ENCODE results near the gene CFAP43. TPM values are rescaled to one million over a fixed set of nuclear protein-coding genes. Genes with fewer than 3 reads are reported as not detected.
A peak's percentile ranks its signal among the peaks of the same experiment; 100 is the strongest.

CFAP43 gene
- total and polyA plus RNA-seq, 9 of the 15 experiments (the other 6 are each of a cell fraction or from before 2014, with no cell fraction given) = 0.07 to 0.86 (median 0.11) TPM; not detected in 1

DNA sequence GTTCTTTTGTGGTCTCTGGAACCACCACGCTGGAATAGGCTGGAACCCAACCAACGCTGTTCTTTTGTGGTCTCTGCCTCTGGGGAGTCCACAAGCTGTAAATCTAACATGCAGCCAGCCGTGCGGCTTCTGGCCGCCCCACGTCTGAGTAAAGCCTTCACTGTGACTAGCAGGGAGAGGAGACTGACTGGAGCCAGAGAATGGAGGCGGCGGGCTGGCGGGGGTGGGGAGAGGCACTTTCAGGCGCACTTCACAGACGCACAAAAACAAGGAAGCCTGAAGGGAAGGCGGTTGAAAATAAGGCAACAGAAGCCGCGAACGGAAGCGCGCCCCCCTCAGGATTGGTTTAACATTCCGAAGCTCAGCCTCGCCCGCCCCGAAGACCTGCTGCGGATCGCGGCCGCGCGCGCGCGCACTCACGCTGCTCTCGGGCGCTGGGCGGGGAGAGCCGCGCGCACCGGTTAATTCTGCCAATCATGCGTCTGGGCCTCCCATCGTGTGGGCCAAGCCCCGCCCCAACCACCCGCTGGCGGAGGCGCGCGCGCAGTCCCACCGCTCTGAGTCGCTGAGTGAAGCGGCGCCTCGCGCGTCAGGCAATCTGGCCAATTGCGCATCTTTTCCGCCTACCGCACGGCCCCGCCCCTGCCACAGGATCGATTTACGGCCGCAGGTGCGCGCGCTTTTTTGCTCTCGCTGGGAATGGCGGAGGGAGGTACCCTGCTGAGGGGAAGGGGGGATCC is 110.5 kb downstream of the CFAP43 start, which contains the start of gene SFR1 (continued):
- TF ChIP-seq, protein P1, sequence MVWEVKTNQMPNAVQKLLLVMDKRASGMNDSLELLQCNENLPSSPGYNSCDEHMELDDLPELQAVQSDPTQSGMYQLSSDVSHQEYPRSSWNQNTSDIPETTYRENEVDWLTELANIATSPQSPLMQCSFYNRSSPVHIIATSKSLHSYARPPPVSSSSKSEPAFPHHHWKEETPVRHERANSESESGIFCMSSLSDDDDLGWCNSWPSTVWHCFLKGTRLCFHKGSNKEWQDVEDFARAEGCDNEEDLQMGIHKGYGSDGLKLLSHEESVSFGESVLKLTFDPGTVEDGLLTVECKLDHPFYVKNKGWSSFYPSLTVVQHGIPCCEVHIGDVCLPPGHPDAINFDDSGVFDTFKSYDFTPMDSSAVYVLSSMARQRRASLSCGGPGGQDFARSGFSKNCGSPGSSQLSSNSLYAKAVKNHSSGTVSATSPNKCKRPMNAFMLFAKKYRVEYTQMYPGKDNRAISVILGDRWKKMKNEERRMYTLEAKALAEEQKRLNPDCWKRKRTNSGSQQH (CRISPR knock-in tag; IDR thresholded peaks at IDR 0.05) = no peak
- TF ChIP-seq NRF1 (conservative IDR thresholded peaks at IDR 0.05 in 1 of 2, IDR thresholded peaks at IDR 0.05 in 1 of 2) (peak; percentile 96 to 97), RBM39 (optimal IDR thresholded peaks at IDR 0.05; ENCODE audit: low read depth, low read length) (no peak), GATA2 (CRISPR knock-in tag; IDR thresholded peaks at IDR 0.05) (no peak), ARID2 (IDR thresholded peaks at IDR 0.05) (no peak), SMARCB1 (IDR thresholded peaks at IDR 0.05; ENCODE audit: insufficient read length, low read depth) (no peak), FOXA1 (IDR thresholded peaks at IDR 0.05; ENCODE audit: borderline replicate concordance) (no peak), NFE2 (IDR thresholded peaks at IDR 0.05; ENCODE audit: low read depth) (peak; percentile 50; the same call in 1 of the 2 replicates), NR2C2 (CRISPR knock-in tag; IDR thresholded peaks at IDR 0.05) (no peak), NR2C2 (tag; IDR thresholded peaks at IDR 0.05) (0 out of 2 replicates have a peak, but pooled peaks have one; percentile 26), ETV1 (tag; conservative IDR thresholded peaks at IDR 0.05; ENCODE audit: low read depth) (no peak), ZNF584 (CRISPR knock-in tag; IDR thresholded peaks at IDR 0.05; ENCODE audit: low read depth) (0 out of 2 replicates have a peak, but pooled peaks have one; percentile 5), PRMT5 (CRISPR knock-in tag; IDR thresholded peaks at IDR 0.05) (no peak), TFAM (CRISPR knock-in tag; conservative IDR thresholded peaks at IDR 0.05) (no peak), FOXJ2 (tag; IDR thresholded peaks at IDR 0.05) (no peak; the same call in 1 of the 2 replicates), ZNF586 (CRISPR knock-in tag; conservative IDR thresholded peaks at IDR 0.05) (no peak), SIRT6 (IDR thresholded peaks at IDR 0.05; ENCODE audit: low read depth, low read length) (no peak), COPS2 (conservative IDR thresholded peaks at IDR 0.05) (no peak)
- TF ChIP-seq, protein P2, sequence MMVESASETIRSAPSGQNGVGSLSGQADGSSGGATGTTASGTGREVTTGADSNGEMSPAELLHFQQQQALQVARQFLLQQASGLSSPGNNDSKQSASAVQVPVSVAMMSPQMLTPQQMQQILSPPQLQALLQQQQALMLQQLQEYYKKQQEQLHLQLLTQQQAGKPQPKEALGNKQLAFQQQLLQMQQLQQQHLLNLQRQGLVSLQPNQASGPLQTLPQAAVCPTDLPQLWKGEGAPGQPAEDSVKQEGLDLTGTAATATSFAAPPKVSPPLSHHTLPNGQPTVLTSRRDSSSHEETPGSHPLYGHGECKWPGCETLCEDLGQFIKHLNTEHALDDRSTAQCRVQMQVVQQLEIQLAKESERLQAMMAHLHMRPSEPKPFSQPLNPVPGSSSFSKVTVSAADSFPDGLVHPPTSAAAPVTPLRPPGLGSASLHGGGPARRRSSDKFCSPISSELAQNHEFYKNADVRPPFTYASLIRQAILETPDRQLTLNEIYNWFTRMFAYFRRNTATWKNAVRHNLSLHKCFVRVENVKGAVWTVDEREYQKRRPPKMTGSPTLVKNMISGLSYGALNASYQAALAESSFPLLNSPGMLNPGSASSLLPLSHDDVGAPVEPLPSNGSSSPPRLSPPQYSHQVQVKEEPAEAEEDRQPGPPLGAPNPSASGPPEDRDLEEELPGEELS (CRISPR knock-in tag; IDR thresholded peaks at IDR 0.05; ENCODE audit: borderline replicate concordance) = no peak; the same call in 1 of the 2 replicates
- TF ChIP-seq, protein P3, sequence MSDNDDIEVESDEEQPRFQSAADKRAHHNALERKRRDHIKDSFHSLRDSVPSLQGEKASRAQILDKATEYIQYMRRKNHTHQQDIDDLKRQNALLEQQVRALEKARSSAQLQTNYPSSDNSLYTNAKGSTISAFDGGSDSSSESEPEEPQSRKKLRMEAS (CRISPR knock-in tag; IDR thresholded peaks at IDR 0.05) = peak; percentile 50; the same call in 1 of the 2 replicates
- TF ChIP-seq, protein P4, sequence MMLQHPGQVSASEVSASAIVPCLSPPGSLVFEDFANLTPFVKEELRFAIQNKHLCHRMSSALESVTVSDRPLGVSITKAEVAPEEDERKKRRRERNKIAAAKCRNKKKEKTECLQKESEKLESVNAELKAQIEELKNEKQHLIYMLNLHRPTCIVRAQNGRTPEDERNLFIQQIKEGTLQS (IDR thresholded peaks at IDR 0.05) = no peak
- TF ChIP-seq, protein P4 (CRISPR knock-in tag; conservative IDR thresholded peaks at IDR 0.05) = 0 out of 2 replicates have a peak, but pooled peaks have one; percentile 22
- TF ChIP-seq, protein P5, sequence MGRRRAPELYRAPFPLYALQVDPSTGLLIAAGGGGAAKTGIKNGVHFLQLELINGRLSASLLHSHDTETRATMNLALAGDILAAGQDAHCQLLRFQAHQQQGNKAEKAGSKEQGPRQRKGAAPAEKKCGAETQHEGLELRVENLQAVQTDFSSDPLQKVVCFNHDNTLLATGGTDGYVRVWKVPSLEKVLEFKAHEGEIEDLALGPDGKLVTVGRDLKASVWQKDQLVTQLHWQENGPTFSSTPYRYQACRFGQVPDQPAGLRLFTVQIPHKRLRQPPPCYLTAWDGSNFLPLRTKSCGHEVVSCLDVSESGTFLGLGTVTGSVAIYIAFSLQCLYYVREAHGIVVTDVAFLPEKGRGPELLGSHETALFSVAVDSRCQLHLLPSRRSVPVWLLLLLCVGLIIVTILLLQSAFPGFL (CRISPR knock-in tag; IDR thresholded peaks at IDR 0.05) = peak; percentile 74; the same call in 1 of the 2 replicates
